ENCODE results near the gene PACRGL.
"Not testable (repeated sequence)": the region's sequence is repeated elsewhere in the genome, so short reads cannot be mapped to it uniquely, and the experiment has no call there.

The PACRGL gene

GRCh38 chr4:20724915-20725314 is 24.7 kb downstream of the PACRGL start:
- no peak for DNase-seq

- no peak for DNase-seq
These were observed 35.7 kb downstream of the PACRGL start for GRCh38 chr4:20735931-20736330.

- not testable (repeated sequence) for DNase-seq
These were observed 45.7 kb downstream of the PACRGL start for GRCh38 chr4:20746000-20746399.

- DNase-seq = no peak
These were observed 52.4 kb downstream of the PACRGL start for GRCh38 chr4:20752641-20753040.

GRCh38 chr4:20754036-20754435 is 53.8 kb downstream of the PACRGL start:
- no peak for DNase-seq

GRCh38 chr4:20760053-20760452 is 59.8 kb downstream of the PACRGL start:
- no peak for DNase-seq

GRCh38 chr4:20761382-20761781 is 61.1 kb downstream of the PACRGL start:
- DNase-seq = no peak

- DNase-seq = no peak
These were observed 61.6 kb downstream of the PACRGL start for GRCh38 chr4:20761826-20762225.

- DNase-seq = no peak
These were observed 64.2 kb downstream of the PACRGL start for GRCh38 chr4:20764366-20764992.

- DNase-seq = peak; percentile 47
These were observed 73.1 kb downstream of the PACRGL start for GRCh38 chr4:20773144-20773997.

- DNase-seq = no peak
These were observed 78.6 kb downstream of the PACRGL start for GRCh38 chr4:20778896-20779295.

GRCh38 chr4:20783134-20783533 is 82.9 kb downstream of the PACRGL start:
- DNase-seq = not testable (repeated sequence)

- no peak for DNase-seq
These were observed 87.8 kb downstream of the PACRGL start for GRCh38 chr4:20787940-20788665.
